AG04449 (cell line): ENCODE results near the gene THBS3.

Experiments used
- CTCF ChIA-PET: fragments of 350-600 bp; formaldehyde crosslinking; extraction: SDS; loops from one replicate; lab custom pipeline; 2021; ENCODE audit warnings: antibody characterized with exemption; lab: Yijun Ruan, JAX
- POLR2A ChIA-PET: fragments of 400-600, 350-600 bp; formaldehyde crosslinking; extraction: SDS; loops from one replicate; lab custom pipeline; 2020; ENCODE audit warnings: antibody characterized with exemption, inconsistent platforms; lab: Yijun Ruan, JAX
- DNase-seq: peaks from one replicate; pipeline ENCODE4 v3.0.0-alpha.2; 2010; ENCODE audit warnings: low read depth, low spot score
- H3K4me3 ChIP-seq: 2 replicates; pipeline ENCODE4 v1.5.1; 2011; ENCODE audit warnings: low read depth, mild to moderate bottlenecking, control low read depth, low read length
- TF ChIP-seq, protein P1 (sequence below): IDR thresholded peaks from one replicate; pipeline ENCODE4 v1.5.1; 2011; ENCODE audit warnings: mild to moderate bottlenecking, moderate library complexity, low read length, control low read depth, inconsistent platforms; ENCODE audit not compliant: insufficient read depth; ENCODE audit errors: missing control alignments

The THBS3 gene

DNA sequence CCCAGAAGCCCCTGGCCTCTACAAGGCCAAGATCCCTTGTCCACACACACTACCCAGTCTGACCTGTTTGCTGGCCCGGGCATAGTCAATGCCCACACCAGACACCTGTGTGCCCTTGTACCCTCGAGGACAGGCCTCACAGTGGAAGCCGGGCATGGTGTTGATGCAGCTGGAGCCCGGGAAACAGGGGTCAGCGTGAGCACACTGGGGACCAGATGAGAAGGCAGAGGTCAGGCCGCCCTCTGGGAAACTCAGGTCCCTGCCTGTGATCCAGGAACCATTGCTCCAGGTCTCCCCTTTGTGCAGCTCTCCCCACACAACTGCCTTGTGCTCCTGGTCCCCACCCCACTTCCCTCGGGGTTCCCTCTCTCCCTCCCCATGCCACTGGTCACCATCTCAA, 5.5 kb downstream of the THBS3 start:
- no peak overlapping the region for H3K4me3 ChIP-seq
- ChIA-PET POLR2A (no interaction called here), CTCF (interaction anchor here (1.4 to 9.1 kb wide), 3 partner anchors 7 to 48 kb away, joined by 6 to 144 read pairs (median 16); no protein-coding TSS in a partner anchor)
- TF ChIP-seq, protein P1, sequence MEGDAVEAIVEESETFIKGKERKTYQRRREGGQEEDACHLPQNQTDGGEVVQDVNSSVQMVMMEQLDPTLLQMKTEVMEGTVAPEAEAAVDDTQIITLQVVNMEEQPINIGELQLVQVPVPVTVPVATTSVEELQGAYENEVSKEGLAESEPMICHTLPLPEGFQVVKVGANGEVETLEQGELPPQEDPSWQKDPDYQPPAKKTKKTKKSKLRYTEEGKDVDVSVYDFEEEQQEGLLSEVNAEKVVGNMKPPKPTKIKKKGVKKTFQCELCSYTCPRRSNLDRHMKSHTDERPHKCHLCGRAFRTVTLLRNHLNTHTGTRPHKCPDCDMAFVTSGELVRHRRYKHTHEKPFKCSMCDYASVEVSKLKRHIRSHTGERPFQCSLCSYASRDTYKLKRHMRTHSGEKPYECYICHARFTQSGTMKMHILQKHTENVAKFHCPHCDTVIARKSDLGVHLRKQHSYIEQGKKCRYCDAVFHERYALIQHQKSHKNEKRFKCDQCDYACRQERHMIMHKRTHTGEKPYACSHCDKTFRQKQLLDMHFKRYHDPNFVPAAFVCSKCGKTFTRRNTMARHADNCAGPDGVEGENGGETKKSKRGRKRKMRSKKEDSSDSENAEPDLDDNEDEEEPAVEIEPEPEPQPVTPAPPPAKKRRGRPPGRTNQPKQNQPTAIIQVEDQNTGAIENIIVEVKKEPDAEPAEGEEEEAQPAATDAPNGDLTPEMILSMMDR, result no peak
- no peak for DNase-seq

- DNase-seq, result no peak
- POLR2A ChIA-PET, result no interaction called here
- no peak overlapping the region for H3K4me3 ChIP-seq
- CTCF ChIA-PET, result interaction anchor here (1.5 to 2.8 kb wide), 2 partner anchors 26 to 50 kb away, joined by 5 to 16 read pairs; no protein-coding TSS in a partner anchor
- TF ChIP-seq, protein P1, result no peak
Observed at GRCh38 chr1:155200920-155201319, 6.8 kb downstream of the THBS3 start.

DNA sequence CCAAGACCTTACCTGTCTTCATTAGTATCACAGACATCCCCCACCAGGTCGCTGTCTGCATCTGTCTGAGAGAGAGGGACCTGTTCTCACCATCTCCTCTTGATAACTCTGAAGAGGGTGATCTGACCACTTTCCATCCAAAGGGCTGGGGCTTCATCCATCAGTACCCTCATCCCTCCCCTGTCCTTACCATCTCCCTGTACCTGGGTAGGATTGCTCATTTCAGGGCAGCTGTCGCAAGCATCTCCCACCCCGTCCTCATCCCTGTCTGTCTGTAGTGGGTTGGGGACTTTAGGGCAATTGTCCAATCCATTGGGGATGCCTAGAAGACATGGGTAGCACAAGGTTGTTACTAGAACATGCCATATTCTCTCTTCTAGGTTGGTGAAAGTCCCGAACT, 7.9 kb downstream of the THBS3 start:
- POLR2A ChIA-PET, result no interaction called here
- CTCF ChIA-PET, result interaction anchor here (8.2 kb wide), 1 partner anchor 6 kb away, joined by 144 read pairs; the partner anchor contains the start of genes MTX1 and THBS3
- H3K4me3 ChIP-seq, result no peak overlapping the region
- DNase-seq, result no peak
- TF ChIP-seq, protein P1, result no peak

- CTCF ChIA-PET, result interaction anchor here (2.1 to 8.2 kb wide), 2 partner anchors 7 to 52 kb away, joined by 13 to 144 read pairs; partner anchors contain the start of genes MTX1 and THBS3
- TF ChIP-seq, protein P1, result no peak
- POLR2A ChIA-PET, result no interaction called here
- no peak for DNase-seq
- H3K4me3 ChIP-seq, result no peak overlapping the region
Observed at GRCh38 chr1:155198547-155198906, 9.2 kb downstream of the THBS3 start.

DNA sequence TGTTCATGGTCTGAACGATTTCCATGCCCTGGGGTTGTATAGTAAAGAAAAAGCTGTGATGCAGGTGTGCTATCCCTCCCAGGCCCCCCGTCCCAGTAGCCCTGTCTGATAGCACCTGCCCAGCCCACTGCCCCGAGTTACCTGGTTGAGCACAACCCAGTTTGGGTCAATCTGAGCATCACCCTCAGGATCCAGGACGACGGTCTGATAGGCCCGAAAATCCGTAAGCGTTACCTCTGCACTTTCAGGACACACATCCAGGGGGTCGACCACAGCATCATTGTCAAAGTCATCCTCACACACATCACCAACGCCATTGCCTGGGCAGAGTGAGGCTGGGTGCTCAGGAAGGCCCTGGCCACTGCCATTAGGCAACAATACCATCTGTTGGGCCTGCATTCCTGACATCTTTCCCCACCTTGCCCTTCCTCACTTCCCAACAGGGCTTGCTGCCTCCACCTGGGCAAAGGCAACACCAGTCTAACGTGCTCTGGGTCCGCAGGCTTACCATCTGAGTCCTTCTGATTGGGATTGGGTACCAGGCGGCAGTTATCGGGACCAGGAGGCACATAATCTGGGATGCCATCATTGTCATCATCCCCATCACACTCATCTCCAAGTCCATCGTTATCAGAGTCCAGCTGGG, 9.7 kb downstream of the THBS3 start:
- TF ChIP-seq, protein P1, result no peak
- H3K4me3 ChIP-seq, result no peak overlapping the region
- ChIA-PET POLR2A (no interaction called here), CTCF (interaction anchor here (0.8 to 8.2 kb wide), 4 partner anchors 8 to 52 kb away, joined by 3 to 144 read pairs (median 68); partner anchors contain the start of genes KRTCAP2, MTX1, THBS3 and TRIM46)
- no peak for DNase-seq

- H3K4me3 ChIP-seq, result no peak overlapping the region
- no peak for DNase-seq
- ChIA-PET CTCF (interaction anchor here (0.8 to 8.2 kb wide), 4 partner anchors 9 to 53 kb away, joined by 3 to 144 read pairs (median 68); partner anchors contain the start of genes KRTCAP2, MTX1, THBS3 and TRIM46), POLR2A (no interaction called here)
- TF ChIP-seq, protein P1, result no peak
Observed at GRCh38 chr1:155196893-155197638, 10.6 kb downstream of the THBS3 start.
